NCI-H1105 (cell line): ENCODE measurements around the gene DENND10.
"Not testable (repeated sequence)": the region's sequence is repeated elsewhere in the genome, so short reads cannot be mapped to it uniquely, and the experiment has no call there.

Source experiments
- DNase-seq: peaks from one replicate; lab custom pipeline; 2025; lab: John Stamatoyannopoulos, UW

DENND10 gene

DNA sequence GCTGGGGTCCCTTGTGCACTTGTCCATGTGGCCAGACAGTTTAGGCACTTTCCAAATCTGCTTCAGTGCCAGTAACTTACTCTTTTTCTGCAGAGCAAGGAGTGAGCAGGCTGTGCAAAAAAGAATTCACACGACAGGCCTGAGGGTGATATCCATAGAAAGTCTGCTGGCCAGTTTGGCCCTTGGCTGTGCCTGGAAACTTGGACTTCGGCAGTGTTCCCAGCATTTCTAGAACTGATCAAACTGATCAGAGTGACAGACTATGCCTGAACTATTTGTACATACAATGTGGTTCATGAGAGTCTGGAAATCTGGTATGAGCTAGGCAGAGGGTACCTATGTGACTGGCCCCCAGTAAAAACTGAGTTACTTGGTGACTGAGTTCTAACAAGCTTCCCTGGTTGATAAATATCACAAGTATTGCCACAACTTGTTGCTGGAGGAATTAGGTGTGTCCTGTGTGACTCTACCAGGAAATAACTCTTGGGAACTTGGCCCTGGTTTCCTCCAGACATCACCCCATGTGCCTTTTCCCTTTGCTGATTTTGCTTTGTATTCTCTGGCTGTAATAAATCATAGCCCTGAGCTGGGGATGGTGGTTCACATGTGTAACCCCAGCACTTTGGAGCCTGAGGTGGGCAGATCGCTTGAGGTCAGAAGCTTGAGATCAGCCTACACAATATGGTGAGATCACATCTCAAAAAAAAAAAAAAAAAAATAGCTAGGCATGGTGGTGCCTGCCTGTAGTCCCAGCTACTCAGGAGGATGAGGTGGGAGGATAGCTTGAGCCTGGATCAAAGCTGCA lies 3.3 kb upstream of the DENND10 start:
- no peak for DNase-seq

DNA sequence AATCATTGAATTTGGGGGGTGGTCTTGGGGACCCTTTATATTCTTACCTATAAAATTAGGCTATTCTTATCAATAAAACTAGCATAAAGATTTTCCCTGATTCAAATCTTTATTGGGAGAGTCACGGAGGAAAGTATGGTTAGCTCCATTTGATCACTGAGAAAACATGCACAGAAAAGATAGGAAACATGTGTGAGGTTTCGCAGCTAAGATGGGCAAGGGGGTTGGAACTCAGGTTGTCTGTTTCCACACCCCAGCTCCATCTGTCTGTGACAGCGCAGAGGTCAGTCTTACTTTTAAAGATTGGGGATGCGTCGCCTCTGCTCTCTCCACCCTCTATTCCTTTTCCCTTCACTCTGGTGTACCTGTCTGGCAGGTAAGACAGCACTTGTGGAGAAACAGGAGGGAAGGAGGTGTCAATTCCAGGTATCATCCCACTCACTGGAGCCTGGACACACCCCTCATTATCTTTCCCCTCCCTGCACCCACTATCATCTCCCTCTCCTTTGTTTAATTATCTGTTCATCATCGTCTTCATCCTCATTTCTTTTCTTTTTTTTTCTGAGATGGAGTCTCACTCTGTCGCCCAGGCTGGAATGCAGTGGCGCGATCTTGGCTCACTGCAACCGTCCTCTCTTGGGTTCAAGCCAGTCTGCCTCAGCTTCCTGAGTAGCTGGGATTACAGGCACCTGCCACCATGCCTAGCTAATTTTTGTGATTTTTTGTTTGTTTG lies 2.4 kb upstream of the DENND10 start:
- peak; percentile 28 for DNase-seq

DNA sequence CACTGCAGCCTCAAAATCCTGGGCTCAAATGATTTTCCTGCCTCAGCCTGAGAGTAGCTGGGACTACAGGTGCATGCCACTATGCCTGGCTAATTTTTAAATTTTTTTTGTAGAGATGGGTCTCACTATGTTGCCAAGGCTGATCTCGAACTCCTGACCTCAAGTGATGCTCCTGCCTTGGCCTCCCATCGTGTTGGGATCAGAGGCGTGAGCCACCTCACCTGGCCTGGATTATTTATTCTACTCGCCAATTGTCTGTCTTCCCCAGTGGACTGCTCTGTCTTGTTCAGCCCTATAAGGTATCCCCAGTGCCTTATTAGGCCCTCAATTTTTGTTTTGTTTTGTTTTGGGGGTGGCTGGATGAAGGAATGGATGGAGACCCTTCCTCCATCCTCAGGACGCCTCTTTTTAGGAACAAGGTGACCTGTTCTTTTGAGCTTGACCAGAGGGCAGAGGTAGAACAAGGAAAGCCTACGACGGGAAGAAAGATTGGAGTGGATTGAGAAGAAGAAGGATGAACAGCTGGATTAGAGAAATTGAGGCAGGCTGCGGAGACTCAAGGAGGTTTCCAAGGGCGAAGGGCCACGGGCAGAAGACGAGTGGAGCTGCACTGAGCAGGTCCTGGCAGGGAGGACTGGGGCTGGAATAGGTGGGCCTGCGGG lies 541 bp upstream of the DENND10 start:
- no peak for DNase-seq

DNA sequence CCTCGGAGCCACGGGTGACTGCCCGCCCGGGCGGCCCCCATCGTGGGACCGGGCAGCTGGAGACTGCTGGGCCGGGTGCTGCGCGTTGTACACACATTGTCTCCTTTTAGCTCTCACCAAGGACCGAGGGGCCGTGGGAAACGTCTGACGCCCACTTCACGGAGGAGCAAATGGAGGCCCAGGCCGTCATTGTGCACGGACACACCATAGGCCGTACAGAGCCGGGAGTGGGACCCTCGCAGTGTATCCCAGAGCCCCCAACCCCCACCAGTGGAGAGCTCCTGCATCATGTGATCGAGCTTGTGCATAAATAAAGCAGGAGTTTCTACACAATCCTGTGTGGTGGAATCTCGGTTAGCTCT lies 722 bp downstream of the DENND10 start:
- DNase-seq = no peak

DNA sequence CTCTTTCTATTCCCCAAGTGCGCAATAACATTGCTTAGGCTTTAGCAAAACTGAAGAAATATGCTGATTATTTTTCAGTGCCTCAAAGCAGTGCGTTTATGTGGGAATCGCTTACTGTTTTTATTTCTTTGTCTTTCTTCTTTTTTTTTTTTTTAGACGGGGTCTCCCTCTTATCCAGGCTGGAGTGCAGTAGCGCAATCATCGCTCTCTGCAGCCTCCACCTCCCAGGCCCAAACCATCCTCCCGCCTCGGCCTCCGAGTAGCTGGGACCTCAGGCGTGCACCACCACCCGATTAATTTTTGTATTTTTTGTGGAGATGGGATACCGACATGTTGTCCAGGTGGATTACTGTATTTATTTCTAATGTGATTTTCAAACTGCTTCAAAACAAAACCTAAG lies 1.2 kb downstream of the DENND10 start:
- DNase-seq = no peak

DNA sequence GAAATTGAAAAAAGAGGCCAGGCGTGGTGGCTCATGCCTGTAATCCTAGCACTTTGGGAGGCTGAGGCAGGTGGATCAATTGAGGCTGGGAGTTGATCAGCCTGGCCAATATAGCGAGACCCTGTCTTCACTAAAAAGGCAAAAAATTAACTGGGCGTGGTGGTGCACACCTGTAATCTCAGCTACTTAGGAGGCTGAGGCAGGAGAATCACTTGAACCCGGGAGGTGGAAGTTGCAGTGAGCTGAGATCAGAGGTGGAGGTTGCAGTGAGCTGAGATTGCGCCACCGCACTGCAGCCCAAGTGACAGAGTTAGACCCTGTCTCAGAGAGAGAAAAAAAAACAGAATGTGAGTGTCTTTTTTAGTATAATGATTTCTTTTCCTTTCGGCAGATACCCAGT lies 2.0 kb downstream of the DENND10 start:
- not testable (repeated sequence) for DNase-seq

DNA sequence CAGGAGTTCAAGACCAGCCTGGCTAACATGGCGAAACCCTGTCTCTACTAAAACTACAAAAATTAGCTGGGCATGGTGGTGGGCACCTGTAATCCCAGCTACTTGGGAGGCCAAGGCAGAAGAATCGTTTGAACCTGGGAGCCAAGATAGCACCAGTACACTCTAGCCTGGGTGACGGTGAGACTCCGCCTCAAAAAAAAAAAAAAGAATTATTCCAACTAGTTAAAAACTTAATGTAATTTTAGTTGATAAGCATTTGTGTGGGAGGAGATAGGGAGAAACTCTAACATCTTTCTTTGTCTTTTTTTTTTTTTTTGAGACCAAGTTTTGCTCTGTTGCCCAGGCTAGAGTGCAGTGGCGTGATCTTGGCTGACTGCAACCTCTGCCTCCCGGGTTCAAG lies 3.2 kb downstream of the DENND10 start:
- DNase-seq = not testable (repeated sequence)

DNA sequence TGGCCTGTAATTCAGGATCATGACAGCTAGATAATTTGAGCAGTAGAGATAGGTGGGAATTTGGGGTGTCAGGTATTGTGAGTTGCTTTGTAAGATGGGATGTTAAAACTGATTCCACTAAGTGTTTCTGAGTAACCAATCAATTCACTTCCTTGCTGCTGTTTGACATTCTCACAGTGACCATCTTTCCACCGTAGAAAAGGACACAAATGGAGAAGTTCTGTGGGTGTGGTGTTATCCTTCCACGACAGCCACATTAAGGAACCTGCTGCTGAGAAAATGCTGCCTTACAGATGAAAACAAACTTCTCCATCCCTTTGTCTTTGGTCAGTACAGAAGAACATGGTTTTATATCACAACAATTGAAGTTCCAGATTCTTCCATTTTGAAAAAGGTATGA lies 3.9 kb downstream of the DENND10 start:
- not testable (repeated sequence) for DNase-seq

DNA sequence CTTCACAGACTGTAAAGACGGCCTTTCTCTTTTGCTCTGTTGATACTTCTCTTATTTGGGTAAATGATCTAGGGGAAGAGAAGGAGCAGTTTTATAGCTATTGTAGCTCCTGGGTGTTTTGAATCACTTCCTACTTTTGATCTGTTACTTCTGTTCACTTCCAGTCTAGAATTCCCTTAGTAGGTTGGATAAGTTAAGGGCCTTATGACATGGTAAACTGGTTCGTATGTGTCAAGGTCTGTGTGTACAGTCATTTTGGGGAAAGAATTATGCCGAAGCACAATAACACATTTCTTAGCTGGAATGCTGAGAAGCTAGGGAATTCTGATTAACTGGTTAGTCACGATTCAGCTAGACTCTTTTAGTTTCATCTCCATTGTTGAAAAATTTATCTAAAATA lies 8.1 kb downstream of the DENND10 start:
- DNase-seq = no peak

DNA sequence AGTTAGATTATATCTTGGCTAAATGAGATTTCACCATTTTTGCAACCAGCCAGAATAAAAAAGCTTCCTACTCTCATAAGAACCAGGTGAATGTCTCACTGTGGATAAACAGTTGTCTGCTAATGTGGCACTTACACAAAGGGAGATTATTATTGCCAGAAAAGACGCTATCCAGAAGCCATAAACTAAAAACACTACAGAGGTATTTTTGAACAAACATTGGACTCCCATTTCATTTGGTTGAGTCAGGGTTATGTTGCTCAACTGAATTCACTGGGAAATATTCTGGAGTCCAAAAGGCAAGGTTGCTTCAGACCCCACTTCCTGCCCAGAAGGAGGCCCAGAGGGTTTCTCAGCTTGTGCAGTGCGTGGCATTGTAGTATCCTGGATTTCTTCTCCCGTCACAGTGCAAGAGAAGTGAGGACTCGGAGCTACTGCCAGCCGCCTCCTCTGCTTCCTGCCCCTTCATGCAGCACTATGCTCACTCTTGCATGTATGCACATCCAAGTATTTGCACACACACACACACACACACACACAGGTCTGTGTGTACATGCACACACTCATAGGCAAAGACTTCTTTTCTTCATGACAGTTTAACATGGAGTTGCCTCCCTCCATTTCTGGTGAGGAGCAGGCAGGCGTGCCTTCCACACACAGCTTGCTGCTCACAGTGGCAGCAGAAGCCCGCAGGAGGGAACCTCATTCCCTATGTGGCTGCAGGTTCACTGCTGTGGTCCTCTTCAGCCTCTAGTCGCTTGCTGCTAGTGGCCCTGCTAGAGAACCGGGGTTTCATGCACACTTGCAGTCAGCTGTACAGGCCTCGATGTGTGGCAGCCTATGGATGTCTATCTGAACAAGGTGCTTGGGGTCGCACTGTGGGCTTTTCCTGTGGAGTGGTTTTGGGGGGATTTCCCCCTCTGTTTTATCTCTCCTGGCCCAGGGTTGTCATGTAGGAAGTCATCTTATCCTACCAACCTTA lies 10.1 kb downstream of the DENND10 start:
- no peak for DNase-seq

DNA sequence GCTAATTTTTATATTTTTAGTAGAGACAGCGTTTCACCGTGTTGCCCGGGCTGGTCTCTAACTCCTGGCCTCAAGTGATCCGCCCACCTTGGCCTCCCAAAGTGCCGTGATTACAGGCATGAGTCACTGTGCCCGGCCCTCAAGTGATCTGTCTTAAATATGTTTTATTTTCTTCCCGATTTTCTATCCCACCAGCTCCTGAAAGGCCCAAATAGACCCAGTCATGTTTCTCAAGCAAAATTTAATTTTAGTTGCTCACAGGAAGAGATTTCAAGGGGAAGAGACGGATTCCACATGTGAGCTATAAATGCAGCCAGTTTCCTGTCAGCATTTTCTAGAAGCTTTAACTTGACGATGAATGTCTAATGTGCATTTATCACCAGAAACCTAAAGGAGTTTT lies 12.0 kb downstream of the DENND10 start:
- no peak for DNase-seq

DNA sequence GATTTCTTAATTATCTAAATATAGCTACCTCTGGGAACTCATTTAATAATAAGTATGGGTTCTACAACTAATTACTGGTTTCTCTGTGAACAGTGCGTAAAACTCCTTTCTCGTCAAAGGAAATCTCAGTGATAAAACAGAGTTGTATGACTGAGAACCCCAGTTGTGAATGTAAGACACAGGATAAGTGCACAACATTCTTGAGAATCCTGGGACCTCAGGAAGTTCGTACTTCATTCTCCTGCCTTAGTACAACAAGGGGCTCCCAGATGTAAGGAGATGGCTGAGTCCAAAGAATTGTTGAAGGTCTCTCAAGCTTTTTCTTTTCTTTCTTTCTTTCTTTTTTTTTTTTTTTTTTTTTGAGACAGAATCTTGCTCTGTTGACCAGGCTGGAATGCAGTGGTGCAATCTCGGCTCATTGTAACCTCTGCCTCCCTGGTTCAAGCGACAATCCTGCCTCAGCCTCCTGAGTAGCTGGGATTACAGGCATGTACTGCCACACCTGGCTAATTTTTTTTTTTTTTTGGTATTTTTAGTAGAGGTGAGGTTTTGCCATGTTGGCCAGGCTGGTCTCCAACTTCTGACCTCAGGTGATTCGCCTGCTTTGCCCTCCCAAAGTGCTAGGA lies 12.5 kb downstream of the DENND10 start:
- DNase-seq = no peak

DNA sequence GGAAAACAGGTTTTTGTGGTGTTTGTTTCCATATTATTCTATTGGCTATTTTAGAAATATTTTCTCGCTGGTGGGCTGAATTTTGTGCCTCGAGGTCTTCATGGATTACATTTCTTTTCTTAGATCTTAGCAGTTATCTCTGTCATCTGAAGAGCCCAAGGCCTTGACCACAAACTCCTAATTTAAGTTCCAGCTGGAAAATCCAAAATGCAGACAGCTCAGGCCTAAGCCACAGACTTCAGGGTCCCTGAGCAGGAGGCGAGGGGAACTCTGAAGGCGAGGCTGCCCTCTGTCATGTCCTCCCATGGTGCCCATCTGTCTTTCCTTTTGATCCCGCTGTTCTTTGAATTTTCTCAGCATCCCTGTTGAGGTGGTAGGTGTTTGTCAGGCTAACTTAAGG lies 14.3 kb downstream of the DENND10 start:
- no peak for DNase-seq

DNA sequence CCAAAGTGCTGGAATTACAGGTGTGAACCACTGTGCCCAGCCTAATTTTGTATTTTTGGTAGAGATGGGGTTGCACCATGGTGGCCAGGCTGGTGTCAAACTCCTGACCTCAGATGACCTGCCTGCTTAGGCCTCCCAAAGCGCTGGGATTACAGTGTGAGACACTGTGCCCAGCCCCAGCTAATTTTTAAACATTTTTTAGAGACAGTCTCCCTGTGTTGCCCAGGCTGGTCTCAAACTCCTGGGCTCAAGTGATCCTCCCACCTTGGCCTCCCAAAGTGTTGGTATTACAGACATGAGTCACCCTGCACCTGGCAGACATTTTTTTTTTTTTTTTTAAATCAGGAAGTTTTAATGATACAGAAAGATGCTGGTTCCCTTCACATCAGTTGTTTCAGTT lies 15.5 kb downstream of the DENND10 start:
- DNase-seq = no peak

DNA sequence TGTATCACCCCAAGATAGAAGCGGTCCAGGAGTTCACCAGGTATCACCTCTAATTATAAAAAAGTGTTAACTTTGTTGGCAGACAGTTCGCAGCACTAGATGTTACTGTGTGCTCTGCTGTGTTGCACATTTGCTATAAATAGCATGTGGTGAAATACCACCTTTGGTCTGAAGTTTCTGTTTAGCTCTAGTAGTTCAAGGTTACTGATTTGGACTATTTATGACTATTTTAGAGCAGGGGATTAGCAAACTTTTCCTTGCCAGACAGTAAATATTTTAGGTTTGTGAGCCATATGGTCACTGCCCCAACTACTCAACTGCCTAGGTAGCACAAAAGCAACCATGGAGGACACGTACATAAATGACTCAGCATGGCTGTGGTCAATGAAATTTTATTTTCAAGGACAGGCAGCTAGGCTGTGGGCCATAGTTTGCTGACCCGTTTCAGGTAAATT lies 16.5 kb downstream of the DENND10 start:
- no peak for DNase-seq

DNA sequence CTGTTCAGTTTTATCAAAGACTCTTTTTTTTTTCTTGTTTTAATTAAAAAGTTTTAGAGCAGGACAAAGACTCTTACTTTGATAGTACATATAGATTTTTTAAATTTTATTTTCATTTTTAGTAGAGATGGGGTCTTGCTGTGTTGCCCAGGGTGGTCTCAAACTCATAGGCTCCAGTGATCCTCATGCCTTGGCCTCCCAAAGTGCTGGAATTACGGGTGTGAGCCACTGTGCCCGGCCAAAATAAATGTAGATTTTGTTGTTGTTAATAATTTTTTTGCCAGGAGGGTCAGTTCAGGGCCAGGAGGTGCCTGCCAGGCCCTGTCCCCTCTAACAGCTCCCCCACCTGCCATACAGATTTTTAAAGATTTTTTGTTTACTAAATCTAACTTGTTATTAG lies 17.0 kb downstream of the DENND10 start:
- DNase-seq = no peak

DNA sequence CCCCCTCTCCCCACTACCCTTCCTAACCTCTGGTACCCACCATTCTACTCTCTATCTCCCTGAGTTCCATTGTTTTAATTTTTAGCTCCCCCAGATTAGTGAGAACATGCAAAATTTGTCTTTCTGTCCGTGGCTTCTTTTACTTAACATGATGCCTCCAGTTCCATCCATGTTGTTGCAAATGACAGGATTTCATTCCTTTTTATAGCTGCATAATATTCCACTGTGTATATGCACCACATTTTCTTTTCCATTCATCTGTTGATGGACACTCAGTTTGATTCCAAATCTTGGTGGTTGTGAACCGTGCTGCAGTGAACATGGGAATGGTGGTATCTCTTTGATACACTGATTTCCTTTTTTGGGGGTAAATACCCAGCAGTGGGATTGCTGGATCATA lies 22.0 kb downstream of the DENND10 start:
- no peak for DNase-seq

DNA sequence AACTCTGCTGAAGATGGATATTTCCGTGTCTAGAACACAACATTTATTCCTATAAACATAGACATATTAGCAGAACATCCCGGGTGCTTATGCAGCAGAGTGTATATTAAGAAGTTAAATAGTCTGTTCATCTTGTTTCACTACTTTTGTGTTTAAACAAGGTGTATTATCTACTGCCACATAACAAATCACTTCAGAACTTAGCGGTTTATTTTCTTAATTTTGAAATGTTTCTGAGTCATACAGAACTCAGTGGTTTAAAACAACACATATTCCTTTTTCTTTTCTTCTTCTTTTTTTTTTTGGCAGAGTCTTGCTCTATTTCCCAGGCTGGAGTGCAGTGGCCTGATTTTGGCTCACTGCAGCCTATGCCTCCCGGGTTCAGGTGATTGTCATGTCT lies 25.8 kb downstream of the DENND10 start:
- no peak for DNase-seq

DNA sequence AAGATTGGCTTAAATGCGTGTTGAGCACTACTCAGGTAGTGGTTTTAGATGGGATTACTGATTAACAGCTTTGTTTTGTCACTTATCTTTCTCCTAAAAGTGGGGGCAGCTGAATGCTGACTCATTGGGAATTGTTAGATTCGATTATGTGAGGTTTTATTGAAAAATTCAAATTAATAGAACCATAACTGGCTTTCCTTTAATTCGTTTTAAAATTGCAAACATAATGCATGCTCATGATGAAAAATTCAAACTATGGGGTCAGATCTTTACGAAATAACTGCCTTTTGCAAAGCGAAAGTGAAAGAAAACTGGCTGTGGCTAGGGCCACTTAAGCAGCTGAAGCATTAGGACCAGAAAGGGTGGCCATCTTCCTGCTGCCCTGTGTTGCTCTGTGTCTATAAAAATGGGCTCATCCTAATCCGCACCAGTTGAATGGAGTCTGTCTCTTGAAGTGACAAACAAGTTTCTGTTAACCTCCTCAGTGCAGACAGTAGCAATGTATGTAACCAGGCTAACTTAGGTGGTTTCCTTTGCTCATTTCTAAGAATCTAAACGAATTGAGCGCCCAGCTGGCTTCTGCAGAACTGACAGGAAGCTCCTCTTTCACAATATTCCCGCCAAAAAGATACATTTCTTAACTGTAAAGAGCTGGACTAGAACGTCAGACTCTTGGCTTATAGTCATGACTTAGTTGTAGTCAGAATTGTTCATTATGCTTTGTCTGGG lies 27.8 kb downstream of the DENND10 start:
- no peak for DNase-seq

DNA sequence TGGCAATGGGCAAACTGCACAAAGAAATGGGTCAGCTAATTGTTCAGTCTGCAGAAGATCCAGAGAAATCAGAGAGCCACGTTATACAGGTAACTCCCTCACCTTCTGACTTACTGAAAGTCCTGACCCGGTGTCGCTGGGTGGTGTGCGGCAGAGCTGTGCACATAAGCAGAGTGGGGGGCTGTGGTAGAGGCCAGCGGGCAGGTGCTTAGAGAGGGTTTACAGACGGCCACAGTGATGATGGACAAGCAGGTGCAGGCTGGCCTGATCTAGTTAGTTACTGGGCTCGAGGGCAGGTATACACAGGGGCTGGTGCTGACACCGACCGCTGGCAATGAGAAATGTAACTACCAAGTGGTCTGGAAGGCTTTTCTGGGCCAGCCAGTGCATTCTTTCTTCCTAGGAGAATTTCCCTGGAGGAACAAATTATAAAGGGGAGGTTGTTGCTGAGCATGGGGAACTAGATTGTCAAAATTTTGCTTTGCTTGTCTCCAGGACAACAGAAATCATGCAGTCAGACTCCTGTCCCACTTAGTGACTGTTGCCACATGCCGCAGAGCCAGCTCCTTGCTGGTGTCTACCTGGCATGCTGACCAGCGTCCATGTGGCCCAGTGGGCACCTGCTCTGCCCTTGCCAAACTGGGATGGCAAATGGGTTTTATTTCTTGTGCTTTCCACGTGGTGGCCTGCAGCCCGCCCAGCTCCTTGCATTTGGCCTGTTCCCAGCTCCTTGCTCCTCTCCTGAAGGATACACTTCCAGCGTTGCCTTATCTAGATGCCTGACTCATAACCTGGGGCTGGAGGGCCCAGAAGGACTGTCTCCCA lies 28.8 kb downstream of the DENND10 start:
- DNase-seq = no peak
